CD8-positive, alpha-beta memory T cell (primary cell): ENCODE results near the gene C1orf174. TPM values are rescaled to one million over a fixed set of nuclear protein-coding genes. Genes with fewer than 3 reads are reported as not detected.

ENCODE experiments used
- CTCF ChIA-PET: fragments of 350-600 bp; sonication (Branson Sonifier 250); formaldehyde crosslinking; loops from one replicate; lab custom pipeline; 2021; ENCODE audit warnings: antibody characterized with exemption; lab: Charles Lee
- POLR2A ChIA-PET: fragments of 350-600 bp; sonication (Branson Sonifier 250); formaldehyde crosslinking; loops from one replicate; lab custom pipeline; 2021; ENCODE audit warnings: antibody characterized with exemption; lab: Charles Lee
- DNase-seq, 5 donors: peaks; one replicate each; pipeline versions ENCODE4 v3.0.0 to v3.0.0-alpha.2; 2020 to 2022; ENCODE audit warnings: mixed read lengths in 1 of 5
- H3K27ac ChIP-seq: one replicate; pipeline ENCODE4 v1.7.0; 2013; ENCODE audit warnings: low read depth, mild to moderate bottlenecking, low read length, moderate library complexity
- H3K27me3 ChIP-seq: 2 replicates; pipeline ENCODE4 v1.7.0; 2013; ENCODE audit warnings: low read length, mild to moderate bottlenecking; ENCODE audit not compliant: insufficient read depth, poor library complexity, severe bottlenecking
- H3K36me3 ChIP-seq: 2 replicates; pipeline ENCODE4 v1.7.0; 2013; ENCODE audit warnings: mild to moderate bottlenecking, low read length, moderate library complexity; ENCODE audit not compliant: insufficient read depth
- H3K4me1 ChIP-seq: 2 replicates; pipeline ENCODE4 v1.7.0; 2013; ENCODE audit warnings: mild to moderate bottlenecking, low read length, moderate library complexity; ENCODE audit not compliant: insufficient read depth
- H3K4me3 ChIP-seq: 2 replicates; pipeline ENCODE4 v1.7.0; 2013; ENCODE audit warnings: mild to moderate bottlenecking, low read length
- H3K9me3 ChIP-seq: 2 replicates; pipeline ENCODE4 v1.7.0; 2013; ENCODE audit warnings: mild to moderate bottlenecking, low read length
- H3K27ac Mint-ChIP-seq, 8 donors: one replicate each; pipeline ENCODE4 v1.8.0; 2020 to 2021; ENCODE audit warnings: mixed read lengths in 8 of 8, mild to moderate bottlenecking in 6 of 8, inconsistent platforms in 3 of 8, moderate library complexity in 3 of 8
- H3K27me3 Mint-ChIP-seq, 2 donors: one replicate each; pipeline ENCODE4 v1.8.0; 2020 to 2021; ENCODE audit warnings: mixed read lengths in 2 of 2, mild to moderate bottlenecking in 1 of 2, moderate library complexity in 1 of 2
- H3K36me3 Mint-ChIP-seq, 3 donors: one replicate each; pipeline ENCODE4 v1.8.0; 2020 to 2021; ENCODE audit warnings: mixed read lengths in 3 of 3, inconsistent platforms in 1 of 3, mild to moderate bottlenecking in 1 of 3
- H3K4me1 Mint-ChIP-seq, 3 donors: one replicate each; pipeline ENCODE4 v1.8.0; 2020 to 2021; ENCODE audit warnings: mixed read lengths in 3 of 3, inconsistent platforms in 1 of 3, mild to moderate bottlenecking in 1 of 3
- H3K4me3 Mint-ChIP-seq, 7 donors: one replicate each; pipeline ENCODE4 v1.8.0; 2020 to 2021; ENCODE audit warnings: mixed read lengths in 7 of 7, mild to moderate bottlenecking in 6 of 7, moderate library complexity in 4 of 7, inconsistent platforms in 2 of 7
- H3K9me3 Mint-ChIP-seq, 5 donors: one replicate each; pipeline ENCODE4 v1.8.0; 2020 to 2022; ENCODE audit warnings: mixed read lengths in 5 of 5, mild to moderate bottlenecking in 3 of 5, moderate library complexity in 2 of 5, inconsistent platforms in 1 of 5
- polyA plus RNA-seq: library from polyadenylated mRNA; unstranded; fragments of 300-500 nt; fragmentation: Illumina TruSeq; gene quantifications from one replicate; pipeline ENCODE4 v1.2.3, GENCODE V29; 2021
- total RNA-seq, 2 experiments: library from RNA; stranded (reverse); gene quantifications; one replicate each; pipeline ENCODE4 v1.2.3, GENCODE V29; 2021

The C1orf174 gene
- total and polyA plus RNA-seq, 3 experiments from 2014 or later: 31.1 to 51.8 (median 49.7) TPM

DNA sequence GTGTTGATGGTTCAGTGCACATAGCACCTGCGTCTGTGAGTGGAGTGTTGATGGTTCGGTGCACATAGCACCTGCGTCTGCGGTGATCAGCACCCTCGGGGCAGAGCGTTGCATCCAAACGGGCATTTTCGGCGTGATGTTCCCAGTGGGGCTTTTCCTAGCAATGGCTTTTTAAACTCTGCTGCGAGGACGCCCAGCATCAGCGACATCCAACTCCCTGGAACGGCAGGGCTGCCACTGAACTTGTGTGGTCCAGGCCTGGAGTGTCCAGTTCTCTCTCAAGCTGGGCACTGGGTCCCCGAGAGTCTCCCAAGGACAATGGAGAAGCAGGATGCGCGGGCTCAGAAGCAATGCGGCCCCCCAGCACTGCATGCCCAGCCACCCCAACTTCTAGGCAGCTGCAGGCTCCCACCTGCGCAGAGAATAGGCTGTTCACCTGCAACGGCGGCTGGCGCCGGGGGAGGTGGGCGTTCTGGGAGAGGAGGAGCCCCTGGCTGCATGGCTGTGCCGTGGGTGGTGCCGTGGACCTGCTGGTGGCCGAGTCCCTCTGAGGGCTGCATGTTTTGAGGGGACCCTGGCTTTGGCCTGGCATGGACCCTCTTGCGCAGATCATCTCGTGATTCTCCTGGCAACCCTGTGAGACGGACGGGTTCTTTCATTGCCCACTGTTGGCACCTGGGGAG, 10.1 kb upstream of the C1orf174 start:
- no peaks in the 10 kb centered on the region for H3K4me1 ChIP-seq
- Mint-ChIP-seq H3K27ac (no peak overlapping the region), H3K4me3 (peak overlapping the region in 1 of 7 donors; percentile 19), H3K36me3 (no peaks in the 10 kb centered on the region), H3K4me1 (peaks cover 2 to 5% (median 5%) of the 10 kb centered on the region in 3 donors), H3K9me3 (no peaks in the 10 kb centered on the region), H3K27me3 (peaks cover 7 to 9% of the 10 kb centered on the region in 2 donors)
- ChIA-PET CTCF (interaction anchor here (1.6 kb wide), 1 partner anchor 11 kb away, joined by 3 read pairs; no protein-coding TSS in a partner anchor), POLR2A (no interaction called here)
- no peak overlapping the region for H3K4me3 ChIP-seq
- H3K27me3 ChIP-seq: no peaks in the 10 kb centered on the region
- no peaks in the 10 kb centered on the region for H3K9me3 ChIP-seq
- no peak overlapping the region for H3K27ac ChIP-seq
- H3K36me3 ChIP-seq: no peaks in the 10 kb centered on the region
- peak in 1 of 5 donors; percentile 43 for DNase-seq

DNA sequence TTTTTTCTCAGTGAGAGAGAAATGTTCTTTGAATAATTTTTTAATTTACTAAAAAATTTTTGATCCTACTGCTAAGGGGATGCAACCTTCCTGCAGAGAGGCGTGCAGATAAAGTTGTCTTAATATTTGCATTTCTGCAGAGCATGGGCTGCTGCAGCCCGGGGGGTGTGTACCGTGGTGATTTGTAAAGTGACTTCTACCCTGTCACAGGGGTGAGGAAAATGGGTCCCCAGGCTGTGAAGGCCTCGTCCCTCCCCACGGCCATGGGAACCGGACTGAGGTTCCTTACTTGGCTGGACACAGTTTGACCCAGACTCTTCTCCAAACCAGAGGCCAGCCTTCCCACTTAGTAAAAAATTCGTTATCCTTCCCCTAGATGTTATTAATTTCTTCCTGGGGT, 9.5 kb upstream of the C1orf174 start:
- no peak for DNase-seq
- Histone ChIP-seq H3K27ac (no peak overlapping the region), H3K4me1 (peaks cover 2% of the 10 kb centered on the region), H3K27me3 (no peaks in the 10 kb centered on the region), H3K36me3 (no peaks in the 10 kb centered on the region), H3K9me3 (no peaks in the 10 kb centered on the region), H3K4me3 (no peak overlapping the region)
- ChIA-PET POLR2A (no interaction called here), CTCF (no interaction called here)
- no peak overlapping the region for H3K27ac Mint-ChIP-seq
- no peaks in the 10 kb centered on the region for H3K9me3 Mint-ChIP-seq
- peaks cover 7 to 9% of the 10 kb centered on the region in 2 donors for H3K27me3 Mint-ChIP-seq
- no peaks in the 10 kb centered on the region for H3K36me3 Mint-ChIP-seq
- H3K4me3 Mint-ChIP-seq: no peak overlapping the region
- peaks cover 2 to 5% (median 5%) of the 10 kb centered on the region in 3 donors for H3K4me1 Mint-ChIP-seq

DNA sequence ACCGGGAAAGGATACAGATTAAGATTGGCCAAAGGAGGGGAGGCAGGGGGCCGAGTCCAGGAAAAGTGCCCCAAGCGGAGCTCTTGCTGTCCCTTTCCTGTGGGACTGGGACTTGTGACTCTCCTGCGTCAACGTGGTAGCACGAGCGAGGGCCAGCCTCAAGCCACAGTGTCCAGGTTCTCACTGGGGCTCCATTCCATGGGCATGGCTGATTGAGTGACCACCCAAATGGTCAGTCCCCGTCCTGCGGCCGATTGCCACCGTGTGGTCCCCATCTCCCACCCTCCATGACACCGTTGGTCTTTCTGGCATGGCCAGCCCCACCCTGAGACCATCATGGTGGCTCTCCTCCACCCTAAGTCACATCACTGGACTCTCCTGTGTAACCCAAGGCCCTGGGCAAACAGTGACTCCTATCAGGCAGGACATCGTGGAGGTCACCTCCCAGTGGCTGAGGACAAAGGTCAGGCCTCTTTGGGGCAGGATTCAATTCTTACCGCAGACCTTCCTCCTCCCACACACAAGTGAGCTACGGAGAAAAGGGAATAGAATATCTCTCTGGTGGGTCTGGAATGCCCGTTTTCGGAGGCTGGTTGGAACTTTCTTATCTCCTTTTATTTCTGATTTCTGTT, 8.9 kb upstream of the C1orf174 start:
- Mint-ChIP-seq H3K9me3 (no peaks in the 10 kb centered on the region), H3K36me3 (no peaks in the 10 kb centered on the region), H3K4me1 (peaks cover 2 to 5% (median 5%) of the 10 kb centered on the region in 3 donors), H3K27ac (no peak overlapping the region), H3K4me3 (no peak overlapping the region), H3K27me3 (peaks cover 7 to 9% of the 10 kb centered on the region in 2 donors)
- peak in 1 of 5 donors; percentile 40 for DNase-seq
- peaks cover 8% of the 10 kb centered on the region for H3K4me1 ChIP-seq
- H3K27ac ChIP-seq: no peak overlapping the region
- CTCF ChIA-PET: no interaction called here
- no peaks in the 10 kb centered on the region for H3K27me3 ChIP-seq
- no peaks in the 10 kb centered on the region for H3K9me3 ChIP-seq
- POLR2A ChIA-PET: no interaction called here
- H3K36me3 ChIP-seq: no peaks in the 10 kb centered on the region
- no peak overlapping the region for H3K4me3 ChIP-seq

DNA sequence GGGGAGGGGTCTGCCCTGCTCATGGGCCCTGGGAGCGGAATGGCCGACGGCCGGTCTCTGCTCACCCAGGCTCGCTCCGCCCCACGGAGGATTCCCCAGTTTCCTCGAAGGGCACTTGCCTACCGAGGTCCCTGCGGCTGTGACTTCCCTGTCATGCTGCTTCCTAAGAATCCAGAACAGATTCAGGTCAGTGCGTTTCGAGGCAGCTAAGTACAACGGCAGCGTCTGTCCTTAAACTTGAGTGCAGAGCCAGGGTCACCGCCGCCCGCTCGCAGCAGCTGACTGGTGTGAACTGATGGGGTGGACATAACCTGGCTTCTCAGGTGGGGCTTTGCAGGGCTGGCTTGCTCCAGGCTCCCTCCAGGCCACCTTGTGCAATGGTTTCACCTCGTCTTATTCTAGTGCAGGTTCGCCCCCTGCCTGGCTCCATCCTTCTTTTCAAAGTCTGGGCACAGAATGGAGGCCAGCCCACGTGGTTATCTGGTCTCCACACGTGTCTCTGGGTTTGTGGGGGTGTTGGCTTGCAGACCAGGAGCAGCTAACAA, 7.6 kb upstream of the C1orf174 start:
- no peaks in the 10 kb centered on the region for H3K9me3 ChIP-seq
- H3K9me3 Mint-ChIP-seq: no peaks in the 10 kb centered on the region
- no peaks in the 10 kb centered on the region for H3K36me3 ChIP-seq
- CTCF ChIA-PET: interaction anchor here (1.0 to 1.7 kb wide), 2 partner anchors 50 to 52 kb away, joined by 4 to 6 read pairs; partner anchors contain the start of gene DFFB
- no peaks in the 10 kb centered on the region for H3K27me3 ChIP-seq
- no peak overlapping the region for H3K27ac ChIP-seq
- DNase-seq: peak in 1 of 5 donors; percentile 27
- H3K27ac Mint-ChIP-seq: no peak overlapping the region
- POLR2A ChIA-PET: interaction anchor here (0.5 kb wide), 1 partner anchor 1843 kb away, joined by 3 read pairs; no protein-coding TSS in a partner anchor
- H3K4me1 Mint-ChIP-seq: peaks cover 3 to 18% (median 17%) of the 10 kb centered on the region in 3 donors
- H3K4me3 Mint-ChIP-seq: no peak overlapping the region
- H3K27me3 Mint-ChIP-seq: peaks cover 6 to 9% of the 10 kb centered on the region in 2 donors
- H3K4me1 ChIP-seq: peaks cover 21% of the 10 kb centered on the region
- no peak overlapping the region for H3K4me3 ChIP-seq
- no peaks in the 10 kb centered on the region for H3K36me3 Mint-ChIP-seq

DNA sequence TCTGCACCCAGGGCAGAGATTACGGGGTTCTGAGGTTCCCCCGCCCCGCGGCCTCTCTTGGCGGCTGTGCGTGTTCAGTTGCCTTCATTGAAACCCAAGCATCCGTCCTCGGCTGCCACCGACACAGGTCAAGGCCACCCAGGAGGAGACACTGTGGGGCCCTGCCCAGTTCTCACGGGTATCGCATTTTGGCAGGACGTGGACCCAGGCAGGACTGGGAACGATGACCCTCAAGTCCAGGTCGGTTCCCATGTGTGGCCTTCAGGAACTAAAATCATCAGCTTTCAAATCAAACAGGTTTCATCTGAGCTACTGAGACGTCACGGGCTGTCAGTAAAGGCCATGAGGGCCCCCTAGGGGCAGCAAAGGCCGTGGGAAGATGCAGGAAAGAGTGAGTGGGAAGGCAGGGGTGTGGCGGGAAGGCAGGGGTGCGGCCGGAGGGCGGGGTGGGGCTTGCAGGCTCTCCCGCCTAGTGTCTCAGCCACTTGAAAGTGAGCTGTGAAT, 7.0 kb upstream of the C1orf174 start:
- no peak overlapping the region for H3K27ac ChIP-seq
- peaks cover 7 to 24% (median 23%) of the 10 kb centered on the region in 3 donors for H3K4me1 Mint-ChIP-seq
- CTCF ChIA-PET: interaction anchor here (1.0 to 1.7 kb wide), 2 partner anchors 49 to 51 kb away, joined by 4 to 6 read pairs; partner anchors contain the start of gene DFFB
- H3K9me3 ChIP-seq: no peaks in the 10 kb centered on the region
- POLR2A ChIA-PET: no interaction called here
- H3K36me3 ChIP-seq: no peaks in the 10 kb centered on the region
- no peak overlapping the region for H3K4me3 Mint-ChIP-seq
- peaks cover 27% of the 10 kb centered on the region for H3K4me1 ChIP-seq
- H3K27me3 Mint-ChIP-seq: peaks cover 6 to 9% of the 10 kb centered on the region in 2 donors
- peak in 1 of 5 donors; percentile 52 for DNase-seq
- no peaks in the 10 kb centered on the region for H3K27me3 ChIP-seq
- H3K9me3 Mint-ChIP-seq: no peaks in the 10 kb centered on the region
- no peaks in the 10 kb centered on the region for H3K36me3 Mint-ChIP-seq
- H3K27ac Mint-ChIP-seq: no peak overlapping the region
- no peak overlapping the region for H3K4me3 ChIP-seq

DNA sequence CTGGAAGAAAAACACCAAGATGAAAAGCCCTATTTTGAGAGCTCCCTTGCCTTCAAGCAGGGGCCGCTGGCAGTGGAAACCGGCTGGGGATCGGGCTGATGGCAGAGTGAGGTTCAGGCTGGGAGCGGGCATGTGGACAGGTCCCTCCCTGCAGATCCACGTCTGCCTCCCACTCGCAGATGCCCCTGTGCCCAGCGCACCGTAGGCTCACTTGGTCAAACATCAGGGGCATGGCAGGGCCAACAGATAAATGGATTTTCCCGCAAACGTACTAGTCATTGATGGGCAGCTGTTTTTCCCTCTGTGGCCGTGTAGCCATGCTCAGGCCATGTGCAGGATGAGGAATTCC, 6.6 kb upstream of the C1orf174 start:
- H3K27ac Mint-ChIP-seq: no peak overlapping the region
- Histone ChIP-seq H3K9me3 (no peaks in the 10 kb centered on the region), H3K4me3 (no peak overlapping the region), H3K27me3 (no peaks in the 10 kb centered on the region), H3K4me1 (peaks cover 32% of the 10 kb centered on the region), H3K27ac (no peak overlapping the region), H3K36me3 (no peaks in the 10 kb centered on the region)
- no peaks in the 10 kb centered on the region for H3K36me3 Mint-ChIP-seq
- H3K4me3 Mint-ChIP-seq: no peak overlapping the region
- ChIA-PET CTCF (interaction anchor here (1.0 to 1.7 kb wide), 2 partner anchors 49 to 51 kb away, joined by 4 to 6 read pairs; partner anchors contain the start of gene DFFB), POLR2A (no interaction called here)
- peaks cover 6 to 9% of the 10 kb centered on the region in 2 donors for H3K27me3 Mint-ChIP-seq
- H3K9me3 Mint-ChIP-seq: no peaks in the 10 kb centered on the region
- H3K4me1 Mint-ChIP-seq: peaks cover 9 to 26% (median 26%) of the 10 kb centered on the region in 3 donors
- peak in 1 of 5 donors; percentile 31 for DNase-seq

DNA sequence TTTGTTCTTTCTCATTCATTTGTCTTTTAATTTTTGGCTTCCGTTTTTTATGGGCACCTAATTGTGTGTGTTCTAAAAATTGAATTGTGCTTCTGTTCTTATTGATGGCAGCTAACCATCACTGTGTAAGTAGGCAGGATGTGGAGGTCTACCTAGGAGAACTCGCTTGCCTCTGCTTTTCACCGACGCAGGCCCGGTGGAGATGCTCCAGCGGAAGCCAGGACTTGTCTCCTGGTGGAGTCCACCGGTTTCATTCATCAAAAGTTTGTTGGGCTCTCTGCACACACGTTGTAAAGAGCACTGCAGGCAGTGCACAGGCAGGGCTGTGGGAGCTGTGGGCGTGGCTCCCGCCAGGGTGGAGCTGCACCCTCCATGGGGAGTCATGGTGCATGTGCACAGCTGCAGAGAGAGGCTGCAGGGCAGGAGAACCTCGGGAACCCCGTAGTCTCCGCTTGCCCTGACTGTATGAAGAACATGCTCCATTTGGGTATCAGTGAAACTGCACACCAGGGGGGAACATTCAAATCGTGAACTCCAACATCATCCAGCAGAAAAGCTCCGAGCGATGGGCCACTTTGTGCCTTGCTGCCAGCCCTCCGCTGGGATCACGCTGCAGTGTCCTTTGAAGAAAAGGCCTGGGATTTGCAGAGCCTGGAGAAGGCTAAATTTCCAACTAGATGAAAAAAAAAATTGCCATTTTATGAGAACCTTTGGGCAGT, 6.0 kb upstream of the C1orf174 start:
- ChIA-PET CTCF (interaction anchor here (1.5 to 1.7 kb wide), 2 partner anchors 48 to 49 kb away, joined by 3 to 6 read pairs; partner anchors contain the start of gene DFFB), POLR2A (no interaction called here)
- Mint-ChIP-seq H3K27me3 (peaks cover 6 to 9% of the 10 kb centered on the region in 2 donors), H3K36me3 (no peaks in the 10 kb centered on the region), H3K4me3 (peak overlapping the region in 1 of 7 donors; percentile 29), H3K27ac (peak overlapping the region in 1 of 8 donors; percentile 33), H3K4me1 (peaks cover 9 to 26% (median 26%) of the 10 kb centered on the region in 3 donors), H3K9me3 (no peaks in the 10 kb centered on the region)
- no peaks in the 10 kb centered on the region for H3K36me3 ChIP-seq
- H3K9me3 ChIP-seq: no peaks in the 10 kb centered on the region
- peaks cover 36% of the 10 kb centered on the region for H3K4me1 ChIP-seq
- no peak overlapping the region for H3K4me3 ChIP-seq
- DNase-seq: peak in 1 of 5 donors; percentile 20
- H3K27ac ChIP-seq: no peak overlapping the region
- no peaks in the 10 kb centered on the region for H3K27me3 ChIP-seq
